Smooth muscle cell (in vitro differentiated cells): ENCODE measurements around the gene TNS3. TPM values are rescaled to one million over a fixed set of nuclear protein-coding genes. Genes with fewer than 3 reads are reported as not detected.

ENCODE experiments used
- DNase-seq: peaks from one replicate; lab custom pipeline; 2025; ENCODE audit not compliant: unreplicated experiment; lab: John Stamatoyannopoulos, UW
- H2AFZ ChIP-seq: fragments of 200-600 bp; sonication (generic); 2 replicates; pipeline ENCODE4 v1.6.0; 2016; ENCODE audit warnings: antibody characterized with exemption, low read depth, mild to moderate bottlenecking
- H3F3A ChIP-seq: fragments of 200-600 bp; sonication (generic); 2 replicates; pipeline ENCODE4 v1.6.0; 2017; ENCODE audit warnings: antibody characterized with exemption, low read depth
- H3K27ac ChIP-seq: fragments of 200-600 bp; sonication (generic); 2 replicates; pipeline ENCODE4 v1.5.1; 2016; ENCODE audit warnings: low read depth, mild to moderate bottlenecking
- H3K27me3 ChIP-seq: fragments of 200-600 bp; sonication (generic); 2 replicates; pipeline ENCODE4 v1.6.1; 2016; ENCODE audit warnings: low read depth, mild to moderate bottlenecking
- H3K36me3 ChIP-seq: fragments of 200-600 bp; sonication (generic); 2 replicates; pipeline ENCODE4 v1.5.1; 2016; ENCODE audit warnings: low read depth
- H3K4me1 ChIP-seq: fragments of 200-600 bp; sonication (generic); 2 replicates; pipeline ENCODE4 v1.5.1; 2016; ENCODE audit warnings: low read depth
- H3K4me2 ChIP-seq: fragments of 200-600 bp; sonication (generic); 2 replicates; pipeline ENCODE4 v1.6.0; 2016; ENCODE audit warnings: mild to moderate bottlenecking
- H3K4me3 ChIP-seq: fragments of 200-600 bp; sonication (generic); 2 replicates; pipeline ENCODE4 v1.5.1; 2016; ENCODE audit warnings: mild to moderate bottlenecking
- H3K79me2 ChIP-seq: fragments of 200-600 bp; sonication (generic); 2 replicates; pipeline ENCODE4 v1.6.0; 2016; ENCODE audit warnings: low read depth, mild to moderate bottlenecking
- H3K9ac ChIP-seq: fragments of 200-600 bp; sonication (generic); 2 replicates; pipeline ENCODE4 v1.6.0; 2016; ENCODE audit warnings: low read depth
- H3K9me3 ChIP-seq: fragments of 200-600 bp; sonication (generic); replicated peaks from 2 replicates; pipeline ENCODE4 v1.5.1; 2016; ENCODE audit warnings: low read depth
- H4K20me1 ChIP-seq: fragments of 200-600 bp; sonication (generic); 2 replicates; pipeline ENCODE4 v1.6.0; 2016; ENCODE audit warnings: low read depth
- CTCF ChIP-seq: fragments of 200-600 bp; sonication (generic); IDR thresholded peaks from 2 replicates; pipeline ENCODE4 v1.5.1; 2017; ENCODE audit warnings: borderline replicate concordance, mild to moderate bottlenecking, antibody characterized with exemption; ENCODE audit not compliant: insufficient read depth, poor library complexity, severe bottlenecking
- WGBS: methylation state at CpG from one replicate; pipeline ENCODE4 v1.1.7; 2016; ENCODE audit warnings: low lambda C conversion rate; 5-methylcytosine and 5-hydroxymethylcytosine counted together
- polyA plus RNA-seq: library from polyadenylated mRNA; unstranded; fragments of >200 nt; fragmentation: Nextera tagmentation; extraction: Ambion mirVana; gene quantifications from 2 replicates; pipeline ENCODE4 v1.2.1, GENCODE V29; 2016
- total RNA-seq: library from RNA; depleted of rRNA; stranded (reverse); fragments of >200 nt; gene quantifications from 2 replicates; pipeline ENCODE4 v1.2.3, GENCODE V29; 2014

Gene TNS3
- total and polyA plus RNA-seq, 2 experiments from 2014 or later: 32.6 to 50.5 TPM

DNA sequence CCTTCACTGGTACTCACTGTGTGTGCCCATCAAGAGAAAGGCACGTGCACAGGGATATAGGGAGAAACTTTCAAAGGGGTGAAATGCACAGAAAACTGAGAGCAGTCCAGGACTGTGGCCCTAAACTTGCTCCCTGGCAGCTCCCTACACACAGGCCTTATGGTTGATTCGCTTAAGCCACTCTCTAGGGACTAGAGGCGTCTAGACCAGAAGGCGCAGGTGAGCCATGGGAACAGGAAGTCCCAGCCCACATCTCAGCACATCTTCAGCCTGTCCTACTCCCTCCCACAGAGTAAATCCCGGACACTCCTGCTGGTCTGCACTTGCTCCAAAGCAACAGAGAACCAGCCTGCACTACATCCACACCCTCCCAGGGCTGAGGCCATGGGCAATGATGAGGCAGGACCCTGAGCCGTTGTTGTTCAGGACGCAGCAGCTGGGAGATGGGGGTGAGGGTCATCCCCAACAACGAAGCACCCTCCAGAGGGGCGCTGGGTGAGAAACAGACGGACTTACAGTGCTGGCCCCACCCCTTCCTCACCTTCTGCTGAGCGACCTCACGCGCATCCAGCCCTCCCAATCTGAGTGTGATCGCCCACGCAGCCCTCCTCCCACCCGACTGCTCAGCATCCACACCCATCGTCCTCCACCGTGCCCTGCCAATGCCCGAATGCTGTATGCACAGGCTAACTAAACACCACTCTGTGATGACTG lies 109.3 kb downstream of the TNS3 start:
- no peaks in the 10 kb centered on the region for H3K27me3 ChIP-seq
- WGBS: 89% methylated on average over 19 of the region's 19 CpGs

DNA sequence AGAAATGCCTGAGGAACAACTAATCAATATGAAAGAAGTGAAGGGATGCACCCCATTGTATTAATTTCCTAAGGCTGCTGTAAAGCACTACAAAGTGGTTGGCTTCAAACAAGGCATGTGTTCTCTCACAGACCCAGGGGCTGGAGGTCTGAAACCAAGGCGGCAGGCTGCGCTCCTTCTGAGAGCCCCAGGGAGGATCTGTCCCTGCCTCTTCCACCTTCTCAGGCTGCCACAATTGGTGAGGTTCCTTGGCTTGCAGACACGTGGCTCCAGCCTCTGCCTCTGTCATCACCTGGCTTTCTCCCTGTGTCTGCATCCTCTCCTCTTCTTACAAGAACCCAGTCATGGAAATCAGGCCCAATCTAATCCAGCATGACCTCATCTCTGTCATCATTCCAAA lies 110.1 kb downstream of the TNS3 start:
- Histone ChIP-seq H3K9ac (no peak overlapping the region), H3K27ac (no peak overlapping the region), H3K27me3 (no peaks in the 10 kb centered on the region), H3K4me1 (peaks cover 17% of the 10 kb centered on the region), H3K79me2 (peaks cover 47% of the 10 kb centered on the region), H3K9me3 (no peaks in the 10 kb centered on the region), H4K20me1 (peaks cover 86% of the 10 kb centered on the region), H2AFZ (no peak overlapping the region), H3K4me2 (no peak overlapping the region), H3K4me3 (no peak overlapping the region), H3K36me3 (no peaks in the 10 kb centered on the region), H3F3A (peaks cover 13% of the 10 kb centered on the region)
- 83% methylated on average over 3 of the region's 3 CpGs for WGBS
- TF ChIP-seq CTCF: no peak
- DNase-seq: no peak

More for the DNA sequence above, 109.3 kb downstream of the TNS3 start:
- Histone ChIP-seq H4K20me1 (peaks cover 87% of the 10 kb centered on the region), H3K9me3 (no peaks in the 10 kb centered on the region), H3K4me1 (peaks cover 17% of the 10 kb centered on the region), H3F3A (peaks cover 13% of the 10 kb centered on the region), H3K9ac (no peak overlapping the region), H3K79me2 (peaks cover 48% of the 10 kb centered on the region), H2AFZ (no peak overlapping the region), H3K27ac (no peak overlapping the region), H3K4me2 (no peak overlapping the region), H3K4me3 (no peak overlapping the region), H3K36me3 (no peaks in the 10 kb centered on the region)
- no peak for TF ChIP-seq CTCF
- no peak for DNase-seq

DNA sequence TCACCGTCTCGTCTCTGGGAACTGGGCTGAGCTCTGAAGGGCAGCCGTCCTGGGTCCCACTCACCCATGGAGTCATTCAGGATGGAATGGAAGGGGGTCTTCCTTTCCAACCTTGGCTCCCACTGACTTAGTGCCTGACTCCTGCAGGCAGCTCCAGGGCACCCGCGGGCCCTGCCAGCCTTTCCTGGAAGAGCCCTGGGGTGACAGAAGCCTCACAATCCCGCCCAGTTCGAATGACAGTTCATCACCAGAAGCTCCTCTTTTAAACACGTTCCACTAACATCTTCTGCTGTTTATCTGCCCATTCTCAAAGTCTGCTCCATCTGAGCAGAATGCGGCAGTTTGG lies 110.6 kb downstream of the TNS3 start:
- Histone ChIP-seq H3F3A (peaks cover 13% of the 10 kb centered on the region), H3K27me3 (no peaks in the 10 kb centered on the region), H3K4me2 (no peak overlapping the region), H2AFZ (no peak overlapping the region), H3K27ac (no peak overlapping the region), H3K36me3 (no peaks in the 10 kb centered on the region), H3K9me3 (no peaks in the 10 kb centered on the region), H4K20me1 (peaks cover 87% of the 10 kb centered on the region), H3K4me1 (peaks cover 17% of the 10 kb centered on the region), H3K4me3 (no peak overlapping the region), H3K79me2 (peaks cover 42% of the 10 kb centered on the region), H3K9ac (no peak overlapping the region)
- no peak for DNase-seq
- 93% methylated on average over 9 of the region's 9 CpGs for WGBS
- TF ChIP-seq CTCF: no peak
